HepG2 (cell line): ENCODE data around the gene CNTNAP1. TPM values are rescaled to one million over a fixed set of nuclear protein-coding genes. Genes with fewer than 3 reads are reported as not detected.

ENCODE experiments used
- CAMTA2 ChIP-seq: sonication (generic); formaldehyde crosslinking; IDR thresholded peaks from 2 replicates; pipeline ENCODE4 v1.4.0; 2020; ENCODE audit warnings: mild to moderate bottlenecking, missing genetic modification reagents, borderline replicate concordance
- CENPX ChIP-seq: sonication (generic); formaldehyde crosslinking; IDR thresholded peaks from 2 replicates; pipeline ENCODE4 v1.9.0; 2021; ENCODE audit warnings: mild to moderate bottlenecking, missing genetic modification reagents, moderate library complexity
- DPF2 ChIP-seq: sonication (generic); formaldehyde crosslinking; IDR thresholded peaks from 2 replicates; pipeline ENCODE4 v1.4.0; 2020; ENCODE audit warnings: mild to moderate bottlenecking, low read depth, missing genetic modification reagents, borderline replicate concordance
- GMEB1 ChIP-seq: sonication (generic); formaldehyde crosslinking; IDR thresholded peaks from 2 replicates; pipeline ENCODE4 v1.5.1; 2020; ENCODE audit warnings: missing genetic modification reagents, mild to moderate bottlenecking, borderline replicate concordance
- GTF3A ChIP-seq: sonication (generic); formaldehyde crosslinking; conservative IDR thresholded peaks from 2 replicates; pipeline ENCODE4 v1.4.0; 2020; ENCODE audit warnings: mild to moderate bottlenecking, missing genetic modification reagents
- KDM4B ChIP-seq: sonication (generic); formaldehyde crosslinking; IDR thresholded peaks from 2 replicates; pipeline ENCODE4 v1.4.0; 2020; ENCODE audit warnings: missing genetic modification reagents
- KLF6 ChIP-seq: IDR thresholded peaks from 2 replicates; pipeline ENCODE4 v1.8.0; 2016; ENCODE audit warnings: missing biosample characterization, missing genetic modification reagents
- NFIC ChIP-seq: IDR thresholded peaks from 2 replicates; pipeline ENCODE4 v1.6.1; 2012; ENCODE audit warnings: mild to moderate bottlenecking, low read length, inconsistent platforms
- NRL ChIP-seq: sonication (generic); formaldehyde crosslinking; IDR thresholded peaks from 2 replicates; pipeline ENCODE4 v1.5.0; 2020; ENCODE audit warnings: missing genetic modification reagents, mild to moderate bottlenecking, moderate library complexity, borderline replicate concordance
- RNF2 ChIP-seq: fragments of 450-650 bp; conservative IDR thresholded peaks from 2 replicates; pipeline ENCODE4 v1.6.1; 2016; ENCODE audit warnings: low read depth
- RXRA ChIP-seq: sonication (generic); formaldehyde crosslinking; IDR thresholded peaks from 2 replicates; pipeline ENCODE4 v1.5.1; 2020; ENCODE audit warnings: missing genetic modification reagents
- SP140L ChIP-seq: sonication (generic); formaldehyde crosslinking; IDR thresholded peaks from 2 replicates; pipeline ENCODE4 v1.4.0; 2020; ENCODE audit warnings: missing genetic modification reagents, borderline replicate concordance
- SPEN ChIP-seq: sonication (generic); formaldehyde crosslinking; IDR thresholded peaks from 2 replicates; pipeline ENCODE4 v1.5.1; 2020; ENCODE audit warnings: low read depth, mild to moderate bottlenecking, missing genetic modification reagents
- SSRP1 ChIP-seq: IDR thresholded peaks from 2 replicates; pipeline ENCODE4 v1.6.1; 2016; ENCODE audit warnings: control low read depth
- STAG1 ChIP-seq: sonication (generic); formaldehyde crosslinking; IDR thresholded peaks from 2 replicates; pipeline ENCODE4 v1.4.0; 2020; ENCODE audit warnings: missing genetic modification reagents
- TCF12 ChIP-seq, 2 experiments: fragments of 450-650 bp in 1 of 2; sonication (generic) in 1 of 2; formaldehyde crosslinking in 1 of 2; IDR thresholded peaks; 2 replicates each; pipeline versions ENCODE4 v1.6.1 to v1.8.0; 2017 to 2022; ENCODE audit warnings: antibody characterized with exemption in 1 of 2, mild to moderate bottlenecking in 1 of 2, missing genetic modification reagents in 1 of 2, moderate library complexity in 1 of 2
- TSC22D2 ChIP-seq: sonication (generic); formaldehyde crosslinking; IDR thresholded peaks from 2 replicates; pipeline ENCODE4 v1.5.1; 2020; ENCODE audit warnings: missing genetic modification reagents, mild to moderate bottlenecking, borderline replicate concordance
- ZKSCAN8 ChIP-seq: IDR thresholded peaks from 2 replicates; pipeline ENCODE4 v1.6.1; 2016; ENCODE audit warnings: borderline replicate concordance, missing genetic modification reagents, missing compliant biosample characterization
- ZNF143 ChIP-seq: sonication (generic); formaldehyde crosslinking; IDR thresholded peaks from 2 replicates; pipeline ENCODE4 v1.4.0; 2020; ENCODE audit warnings: missing genetic modification reagents
- ZNF33A ChIP-seq: sonication (generic); formaldehyde crosslinking; IDR thresholded peaks from 2 replicates; pipeline ENCODE4 v1.5.1; 2020; ENCODE audit warnings: missing genetic modification reagents, mild to moderate bottlenecking, moderate library complexity, borderline replicate concordance
- ZNF703 ChIP-seq: sonication (generic); formaldehyde crosslinking; IDR thresholded peaks from 2 replicates; pipeline ENCODE4 v1.5.1; 2020; ENCODE audit warnings: missing genetic modification reagents, mild to moderate bottlenecking, moderate library complexity, borderline replicate concordance
- polyA plus RNA-seq, 8 experiments: library from polyadenylated mRNA; depleted of rRNA in 3 of 8; stranded (reverse) in 7 of 8; unstranded in 1 of 8; fragments of >200 nt; fragmentation: Illumina TruSeq in 4 of 8; extraction: Trizol in 4 of 8; gene quantifications; 2 replicates each; pipeline versions ENCODE4 v1.2.1 to v1.2.3, GENCODE V29; 2011 to 2016; ENCODE audit warnings: low read depth in 4 of 8, missing spikeins in 1 of 8, mixed read lengths in 1 of 8; ENCODE audit not compliant: insufficient read depth in 1 of 8
- total RNA-seq, 5 experiments: library from RNA; depleted of rRNA; stranded (reverse); fragments of >200 nt; fragmentation: Illumina TruSeq; extraction: Trizol; gene quantifications; 2 replicates each; pipeline ENCODE4 v1.2.3, GENCODE V29; 2016; ENCODE audit warnings: low read depth in 1 of 5
- TF ChIP-seq, protein P1 (sequence below): sonication (generic); formaldehyde crosslinking; IDR thresholded peaks from 2 replicates; pipeline ENCODE4 v1.9.0; 2022; ENCODE audit warnings: missing genetic modification reagents, mild to moderate bottlenecking, borderline replicate concordance
- TF ChIP-seq, protein P2 (sequence below): sonication (generic); formaldehyde crosslinking; IDR thresholded peaks from 2 replicates; pipeline ENCODE4 v1.5.1; 2020; ENCODE audit warnings: mild to moderate bottlenecking, missing genetic modification reagents

Gene CNTNAP1
- total and polyA plus RNA-seq, 2 of the 13 experiments (the other 11 are each of a cell fraction or from before 2014, with no cell fraction given): 4.5 to 7.7 TPM

- TF ChIP-seq, protein P1, sequence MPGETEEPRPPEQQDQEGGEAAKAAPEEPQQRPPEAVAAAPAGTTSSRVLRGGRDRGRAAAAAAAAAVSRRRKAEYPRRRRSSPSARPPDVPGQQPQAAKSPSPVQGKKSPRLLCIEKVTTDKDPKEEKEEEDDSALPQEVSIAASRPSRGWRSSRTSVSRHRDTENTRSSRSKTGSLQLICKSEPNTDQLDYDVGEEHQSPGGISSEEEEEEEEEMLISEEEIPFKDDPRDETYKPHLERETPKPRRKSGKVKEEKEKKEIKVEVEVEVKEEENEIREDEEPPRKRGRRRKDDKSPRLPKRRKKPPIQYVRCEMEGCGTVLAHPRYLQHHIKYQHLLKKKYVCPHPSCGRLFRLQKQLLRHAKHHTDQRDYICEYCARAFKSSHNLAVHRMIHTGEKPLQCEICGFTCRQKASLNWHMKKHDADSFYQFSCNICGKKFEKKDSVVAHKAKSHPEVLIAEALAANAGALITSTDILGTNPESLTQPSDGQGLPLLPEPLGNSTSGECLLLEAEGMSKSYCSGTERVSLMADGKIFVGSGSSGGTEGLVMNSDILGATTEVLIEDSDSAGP (CRISPR knock-in tag): peak; percentile 78
- TF ChIP-seq, protein P2, sequence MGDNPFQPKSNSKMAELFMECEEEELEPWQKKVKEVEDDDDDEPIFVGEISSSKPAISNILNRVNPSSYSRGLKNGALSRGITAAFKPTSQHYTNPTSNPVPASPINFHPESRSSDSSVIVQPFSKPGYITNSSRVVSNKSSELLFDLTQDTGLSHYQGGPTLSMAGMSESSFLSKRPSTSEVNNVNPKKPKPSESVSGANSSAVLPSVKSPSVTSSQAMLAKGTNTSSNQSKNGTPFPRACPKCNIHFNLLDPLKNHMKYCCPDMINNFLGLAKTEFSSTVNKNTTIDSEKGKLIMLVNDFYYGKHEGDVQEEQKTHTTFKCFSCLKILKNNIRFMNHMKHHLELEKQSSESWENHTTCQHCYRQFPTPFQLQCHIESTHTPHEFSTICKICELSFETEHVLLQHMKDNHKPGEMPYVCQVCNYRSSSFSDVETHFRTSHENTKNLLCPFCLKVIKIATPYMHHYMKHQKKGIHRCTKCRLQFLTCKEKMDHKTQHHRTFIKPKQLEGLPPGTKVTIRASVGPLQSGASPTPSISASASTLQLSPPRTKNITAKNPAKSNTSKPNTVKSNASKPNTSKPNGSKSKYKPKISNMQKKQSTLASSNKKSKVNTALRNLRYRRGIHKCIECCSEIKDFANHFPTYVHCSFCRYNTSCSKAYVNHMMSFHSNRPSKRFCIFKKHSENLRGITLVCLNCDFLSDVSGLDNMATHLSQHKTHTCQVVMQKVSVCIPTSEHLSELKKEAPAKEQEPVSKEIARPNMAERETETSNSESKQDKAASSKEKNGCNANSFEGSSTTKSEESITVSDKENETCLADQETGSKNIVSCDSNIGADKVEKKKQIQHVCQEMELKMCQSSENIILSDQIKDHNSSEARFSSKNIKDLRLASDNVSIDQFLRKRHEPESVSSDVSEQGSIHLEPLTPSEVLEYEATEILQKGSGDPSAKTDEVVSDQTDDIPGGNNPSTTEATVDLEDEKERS: peak; percentile 72; the same call in 1 of the 2 replicates
- TF ChIP-seq GMEB1 (no peak; the same call in 1 of the 2 replicates), KDM4B (CRISPR knock-in tag) (peak; percentile 95), DPF2 (CRISPR knock-in tag) (no peak), RNF2 (no peak), CENPX (no peak), NFIC (no peak), STAG1 (CRISPR knock-in tag) (0 out of 2 replicates have a peak, but pooled peaks have one; percentile 24), SP140L (CRISPR knock-in tag) (no peak), ZNF33A (peak; percentile 100), SPEN (CRISPR knock-in tag) (peak; percentile 86), NRL (CRISPR knock-in tag) (peak; percentile 94), ZNF143 (CRISPR knock-in tag) (no peak; the same call in 1 of the 2 replicates), KLF6 (CRISPR knock-in tag) (peak; percentile 67; the same call in 1 of the 2 replicates), GTF3A (CRISPR knock-in tag) (no peak), ZKSCAN8 (CRISPR knock-in tag) (peak; percentile 57; the same call in 1 of the 2 replicates), CAMTA2 (CRISPR knock-in tag) (no peak), SSRP1 (CRISPR knock-in tag) (no peak), TSC22D2 (no peak; the same call in 1 of the 2 replicates), RXRA (CRISPR knock-in tag) (peak; percentile 54), TCF12 (IDR thresholded peaks at IDR 0.05) (no peak), TCF12 (CRISPR knock-in tag; IDR thresholded peaks at IDR 0.05) (peak; percentile 84; the same call in 1 of the 2 replicates), ZNF703 (CRISPR knock-in tag) (no peak)
These were observed 23.0 kb upstream of the CNTNAP1 start, which contains the start of gene TUBG2 (continued) for GRCh38 chr17:42659079-42659931.
